ENCODE data around the gene PLCB4. TPM values are rescaled to one million over a fixed set of nuclear protein-coding genes. Genes with fewer than 3 reads are reported as not detected.

The PLCB4 gene
- total RNA-seq, 1 donor from 2014 or later = 38.0 TPM

- TF ChIP-seq CTCF (IDR thresholded peaks at IDR 0.05) = peak; percentile 53 to 80 (median 60)
- Histone ChIP-seq H3K4me1 (peaks cover 0 to 16% of the 10 kb centered on the region in 2 donors), H3K27ac (no peak overlapping the region), H3K27me3 (no peaks in the 10 kb centered on the region), H3K9me3 (no peaks in the 10 kb centered on the region), H3K4me3 (no peak overlapping the region), H3K36me3 (no peaks in the 10 kb centered on the region)
- intact Hi-C loops (cut with DNase I) = loop anchor here (2.0 to 5.0 kb wide), 4 partner anchors 36 to 634 kb away; no protein-coding TSS in a partner anchor
- DNase-seq (ENCODE audit: low spot score in 2 of 2) = peak; percentile 32 to 81
Observed at GRCh38 chr20:9392892-9393857, 324.3 kb downstream of the PLCB4 start.

GRCh38 chr20:9395971-9396370 is 327.1 kb downstream of the PLCB4 start:
- no peak for DNase-seq (ENCODE audit: low spot score in 2 of 2)
- TF ChIP-seq CTCF (IDR thresholded peaks at IDR 0.05) = no peak
- H3K4me1 ChIP-seq = peaks cover 0 to 12% of the 10 kb centered on the region in 2 donors
- H3K27me3 ChIP-seq = no peaks in the 10 kb centered on the region
- no peaks in the 10 kb centered on the region for H3K9me3 ChIP-seq
- no peak overlapping the region for H3K4me3 ChIP-seq
- H3K27ac ChIP-seq = no peak overlapping the region
- H3K36me3 ChIP-seq = no peaks in the 10 kb centered on the region
- intact Hi-C loops (cut with DNase I) = no loop called here

- no peak overlapping the region for H3K4me3 ChIP-seq
- H3K9me3 ChIP-seq = no peaks in the 10 kb centered on the region
- no peak overlapping the region for H3K27ac ChIP-seq
- no peak for DNase-seq (ENCODE audit: low spot score in 2 of 2)
- intact Hi-C loops (cut with DNase I) = no loop called here
- H3K36me3 ChIP-seq = no peaks in the 10 kb centered on the region
- peaks cover 0 to 3% of the 10 kb centered on the region in 2 donors for H3K4me1 ChIP-seq
- H3K27me3 ChIP-seq = no peaks in the 10 kb centered on the region
- no peak for TF ChIP-seq CTCF (IDR thresholded peaks at IDR 0.05)
Observed at GRCh38 chr20:9397928-9398327, 329.0 kb downstream of the PLCB4 start.

- intact Hi-C loops (cut with DNase I) = no loop called here
- DNase-seq (ENCODE audit: low spot score in 2 of 2) = no peak
- Histone ChIP-seq H3K36me3 (no peaks in the 10 kb centered on the region), H3K27me3 (no peaks in the 10 kb centered on the region), H3K4me1 (no peaks in the 10 kb centered on the region), H3K9me3 (no peaks in the 10 kb centered on the region), H3K27ac (no peak overlapping the region), H3K4me3 (no peak overlapping the region)
- TF ChIP-seq CTCF (IDR thresholded peaks at IDR 0.05) = no peak
Observed at GRCh38 chr20:9398882-9399281, 330.0 kb downstream of the PLCB4 start.

- TF ChIP-seq CTCF (IDR thresholded peaks at IDR 0.05) = no peak
- H3K36me3 ChIP-seq = no peaks in the 10 kb centered on the region
Observed at GRCh38 chr20:9399322-9399721, 330.4 kb downstream of the PLCB4 start.

More at GRCh38 chr20:9399322-9399721, 330.4 kb downstream of the PLCB4 start:
- Histone ChIP-seq H3K27me3 (no peaks in the 10 kb centered on the region), H3K4me1 (no peaks in the 10 kb centered on the region), H3K27ac (no peak overlapping the region), H3K9me3 (no peaks in the 10 kb centered on the region), H3K4me3 (no peak overlapping the region)
- no peak for DNase-seq (ENCODE audit: low spot score in 2 of 2)
- intact Hi-C loops (cut with DNase I) = no loop called here
